ENCODE measurements around the gene PRRG4.
"Not testable (repeated sequence)": the region's sequence is repeated elsewhere in the genome, so short reads cannot be mapped to it uniquely, and the experiment has no call there.

The PRRG4 gene

GRCh38 chr11:32847511-32847910 lies 17.8 kb downstream of the PRRG4 start:
- Histone ChIP-seq H3K9ac (ENCODE audit: low read depth in 1 of 2, low read length in 2 of 2) (no peak overlapping the region), H3K36me3 (ENCODE audit: control insufficient read depth in 2 of 2, insufficient read depth in 2 of 2, low read length in 2 of 2) (peaks cover 0 to 8% of the 10 kb centered on the region in 2 donors), H3K27me3 (ENCODE audit: control insufficient read depth in 2 of 2, insufficient read depth in 2 of 2, low read length in 2 of 2) (no peaks in the 10 kb centered on the region), H3K27ac (ENCODE audit: low read depth in 2 of 2, low read length in 2 of 2) (no peak overlapping the region), H3K4me3 (ENCODE audit: low read length in 2 of 2) (no peak overlapping the region), H3K4me1 (ENCODE audit: control insufficient read depth in 2 of 2, insufficient read depth in 2 of 2, low read length in 2 of 2) (peaks cover 0 to 2% of the 10 kb centered on the region in 2 donors), H3K9me3 (ENCODE audit: control insufficient read depth in 2 of 2, low read length in 2 of 2) (no peaks in the 10 kb centered on the region)

DNA sequence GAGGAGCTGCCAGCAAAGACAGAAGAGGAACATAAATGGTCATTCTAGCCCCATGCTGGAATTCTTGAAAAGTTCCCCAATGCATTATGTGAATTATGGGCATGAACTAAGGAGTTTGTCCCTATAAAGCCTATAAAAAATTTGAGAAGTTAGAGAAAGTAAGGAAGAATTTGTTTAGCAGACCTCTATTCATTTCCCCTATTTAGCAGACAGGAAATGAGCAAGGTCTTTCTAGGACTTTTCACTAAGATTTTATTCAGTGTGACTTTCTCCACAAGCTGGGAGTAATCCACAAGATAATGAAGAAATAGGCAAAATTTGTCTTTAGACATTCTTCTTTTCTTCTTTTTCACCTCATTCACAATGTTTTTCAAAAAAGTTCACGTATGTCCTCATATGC lies 20.0 kb downstream of the PRRG4 start:
- Histone ChIP-seq H3K4me3 (ENCODE audit: low read length in 2 of 2) (no peak overlapping the region), H3K36me3 (ENCODE audit: control insufficient read depth in 2 of 2, insufficient read depth in 2 of 2, low read length in 2 of 2) (peaks cover 0 to 7% of the 10 kb centered on the region in 2 donors), H3K9me3 (ENCODE audit: control insufficient read depth in 2 of 2, low read length in 2 of 2) (no peaks in the 10 kb centered on the region), H3K27me3 (ENCODE audit: control insufficient read depth in 2 of 2, insufficient read depth in 2 of 2, low read length in 2 of 2) (no peaks in the 10 kb centered on the region), H3K9ac (ENCODE audit: low read depth in 1 of 2, low read length in 2 of 2) (no peak overlapping the region), H3K27ac (ENCODE audit: low read depth in 2 of 2, low read length in 2 of 2) (no peak overlapping the region), H3K4me1 (ENCODE audit: control insufficient read depth in 2 of 2, insufficient read depth in 2 of 2, low read length in 2 of 2) (peaks cover 0 to 2% of the 10 kb centered on the region in 2 donors)

- Histone ChIP-seq H3K9me3 (ENCODE audit: control insufficient read depth in 2 of 2, low read length in 2 of 2) (no peaks in the 10 kb centered on the region), H3K4me3 (ENCODE audit: low read length in 2 of 2) (no peak overlapping the region), H3K9ac (ENCODE audit: low read depth in 1 of 2, low read length in 2 of 2) (no peak overlapping the region), H3K27ac (ENCODE audit: low read depth in 2 of 2, low read length in 2 of 2) (no peak overlapping the region), H3K36me3 (ENCODE audit: control insufficient read depth in 2 of 2, insufficient read depth in 2 of 2, low read length in 2 of 2) (peaks cover 0 to 7% of the 10 kb centered on the region in 2 donors), H3K4me1 (ENCODE audit: control insufficient read depth in 2 of 2, insufficient read depth in 2 of 2, low read length in 2 of 2) (peaks cover 0 to 2% of the 10 kb centered on the region in 2 donors), H3K27me3 (ENCODE audit: control insufficient read depth in 2 of 2, insufficient read depth in 2 of 2, low read length in 2 of 2) (no peaks in the 10 kb centered on the region)
These were observed 21.5 kb downstream of the PRRG4 start for GRCh38 chr11:32851251-32851650.

DNA sequence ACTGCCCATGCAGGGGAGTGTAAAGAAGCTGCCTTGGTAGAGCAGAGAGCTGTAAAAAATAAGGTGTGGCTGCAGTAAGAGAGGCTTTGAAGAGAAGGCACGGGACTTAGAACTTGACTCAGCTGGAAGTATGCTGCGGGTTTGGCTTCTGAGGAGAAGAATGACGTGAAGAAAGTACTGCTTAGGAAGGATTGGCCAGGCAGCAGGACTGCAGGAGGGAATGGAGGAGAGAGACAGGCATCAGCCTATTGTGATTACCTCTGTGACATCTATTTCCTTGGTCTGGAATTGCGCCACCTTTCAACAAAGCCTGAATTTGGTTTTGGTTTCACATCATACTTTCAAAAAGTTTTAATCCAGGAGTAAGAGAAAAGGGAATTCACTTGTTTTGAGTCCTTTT lies 22.5 kb downstream of the PRRG4 start:
- Histone ChIP-seq H3K9me3 (ENCODE audit: control insufficient read depth in 2 of 2, low read length in 2 of 2) (no peaks in the 10 kb centered on the region), H3K36me3 (ENCODE audit: control insufficient read depth in 2 of 2, insufficient read depth in 2 of 2, low read length in 2 of 2) (peaks cover 0 to 7% of the 10 kb centered on the region in 2 donors), H3K4me1 (ENCODE audit: control insufficient read depth in 2 of 2, insufficient read depth in 2 of 2, low read length in 2 of 2) (peaks cover 0 to 2% of the 10 kb centered on the region in 2 donors), H3K27me3 (ENCODE audit: control insufficient read depth in 2 of 2, insufficient read depth in 2 of 2, low read length in 2 of 2) (no peaks in the 10 kb centered on the region), H3K9ac (ENCODE audit: low read depth in 1 of 2, low read length in 2 of 2) (peak overlapping the region in 1 of 2 donors; percentile 52), H3K27ac (ENCODE audit: low read depth in 2 of 2, low read length in 2 of 2) (peak overlapping the region in 1 of 2 donors; percentile 43), H3K4me3 (ENCODE audit: low read length in 2 of 2) (peak overlapping the region; percentile 43 to 57)

DNA sequence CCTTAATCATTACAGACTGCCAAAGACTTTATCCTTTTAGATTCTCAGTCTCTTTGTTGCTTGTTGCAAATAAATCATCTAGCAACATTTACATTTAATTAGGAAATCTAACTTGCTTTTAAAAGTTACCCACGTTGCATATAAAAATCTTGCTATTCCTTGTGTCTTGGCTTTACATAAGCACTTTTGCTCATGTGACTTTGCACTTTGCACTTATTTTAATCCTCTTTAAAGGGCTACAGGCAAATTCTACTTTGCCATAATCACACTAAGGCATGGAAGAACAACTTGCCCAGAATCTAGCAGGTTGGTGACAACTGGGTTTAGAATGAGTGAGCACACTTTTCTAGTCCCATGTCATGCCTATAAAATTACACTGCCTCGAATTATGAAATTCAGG lies 25.9 kb downstream of the PRRG4 start:
- peaks cover 0 to 2% of the 10 kb centered on the region in 2 donors for H3K4me1 ChIP-seq (ENCODE audit: control insufficient read depth in 2 of 2, insufficient read depth in 2 of 2, low read length in 2 of 2)
- no peaks in the 10 kb centered on the region for H3K9me3 ChIP-seq (ENCODE audit: control insufficient read depth in 2 of 2, low read length in 2 of 2)
- H3K27me3 ChIP-seq (ENCODE audit: control insufficient read depth in 2 of 2, insufficient read depth in 2 of 2, low read length in 2 of 2) = no peaks in the 10 kb centered on the region
- H3K9ac ChIP-seq (ENCODE audit: low read depth in 1 of 2, low read length in 2 of 2) = no peak overlapping the region
- no peak overlapping the region for H3K4me3 ChIP-seq (ENCODE audit: low read length in 2 of 2)
- H3K27ac ChIP-seq (ENCODE audit: low read depth in 2 of 2, low read length in 2 of 2) = no peak overlapping the region
- peaks cover 0 to 3% of the 10 kb centered on the region in 2 donors for H3K36me3 ChIP-seq (ENCODE audit: control insufficient read depth in 2 of 2, insufficient read depth in 2 of 2, low read length in 2 of 2)

- Histone ChIP-seq H3K27me3 (ENCODE audit: control insufficient read depth in 2 of 2, insufficient read depth in 2 of 2, low read length in 2 of 2) (no peaks in the 10 kb centered on the region), H3K36me3 (ENCODE audit: control insufficient read depth in 2 of 2, insufficient read depth in 2 of 2, low read length in 2 of 2) (peaks cover 0 to 2% of the 10 kb centered on the region in 2 donors), H3K4me1 (ENCODE audit: control insufficient read depth in 2 of 2, insufficient read depth in 2 of 2, low read length in 2 of 2) (no peaks in the 10 kb centered on the region), H3K4me3 (ENCODE audit: low read length in 2 of 2) (no peak overlapping the region), H3K27ac (ENCODE audit: low read depth in 2 of 2, low read length in 2 of 2) (no peak overlapping the region), H3K9me3 (ENCODE audit: control insufficient read depth in 2 of 2, low read length in 2 of 2) (no peaks in the 10 kb centered on the region), H3K9ac (ENCODE audit: low read depth in 1 of 2, low read length in 2 of 2) (no peak overlapping the region)
These were observed 29.0 kb downstream of the PRRG4 start for GRCh38 chr11:32858731-32859130.

DNA sequence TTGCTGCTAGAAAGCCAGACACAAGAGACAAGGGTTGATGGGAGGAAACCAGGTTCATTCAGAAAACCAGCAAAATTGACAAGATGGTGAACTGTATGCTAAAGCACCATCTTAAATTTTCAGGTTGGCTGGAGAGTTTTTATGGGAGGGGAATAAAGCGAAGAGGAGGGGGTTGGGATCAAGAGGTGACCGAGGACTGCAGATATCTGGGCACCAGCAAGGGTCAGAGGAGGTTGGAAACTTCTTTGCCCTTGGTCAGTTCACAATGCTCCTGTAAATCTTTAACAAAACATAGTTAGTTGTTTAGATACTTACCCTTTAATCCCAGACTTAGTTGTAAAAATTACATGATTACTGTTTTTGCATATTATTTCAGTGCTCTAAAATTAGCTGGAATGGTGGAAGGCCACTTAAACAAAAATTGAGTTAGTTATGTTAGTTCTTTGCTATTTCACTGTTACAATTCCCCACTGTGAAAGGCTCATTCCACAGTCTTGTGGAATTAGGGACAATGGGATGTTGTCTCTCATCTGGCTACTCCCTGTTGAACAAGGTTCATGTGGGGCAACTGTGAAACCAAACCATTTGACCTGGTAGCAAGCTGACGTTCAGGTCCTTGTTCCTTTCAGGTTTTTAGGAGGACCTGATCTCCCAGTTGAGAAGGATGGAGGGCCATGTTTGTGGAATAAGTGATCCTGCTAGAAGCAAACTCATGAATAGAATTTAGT lies 32.3 kb downstream of the PRRG4 start:
- no peak overlapping the region for H3K27ac ChIP-seq (ENCODE audit: low read depth in 2 of 2, low read length in 2 of 2)
- H3K9me3 ChIP-seq (ENCODE audit: control insufficient read depth in 2 of 2, low read length in 2 of 2) = no peaks in the 10 kb centered on the region
- no peak overlapping the region for H3K4me3 ChIP-seq (ENCODE audit: low read length in 2 of 2)
- no peak overlapping the region for H3K9ac ChIP-seq (ENCODE audit: low read depth in 1 of 2, low read length in 2 of 2)
- no peaks in the 10 kb centered on the region for H3K27me3 ChIP-seq (ENCODE audit: control insufficient read depth in 2 of 2, insufficient read depth in 2 of 2, low read length in 2 of 2)
- H3K4me1 ChIP-seq (ENCODE audit: control insufficient read depth in 2 of 2, insufficient read depth in 2 of 2, low read length in 2 of 2) = no peaks in the 10 kb centered on the region
- no peaks in the 10 kb centered on the region for H3K36me3 ChIP-seq (ENCODE audit: control insufficient read depth in 2 of 2, insufficient read depth in 2 of 2, low read length in 2 of 2)

DNA sequence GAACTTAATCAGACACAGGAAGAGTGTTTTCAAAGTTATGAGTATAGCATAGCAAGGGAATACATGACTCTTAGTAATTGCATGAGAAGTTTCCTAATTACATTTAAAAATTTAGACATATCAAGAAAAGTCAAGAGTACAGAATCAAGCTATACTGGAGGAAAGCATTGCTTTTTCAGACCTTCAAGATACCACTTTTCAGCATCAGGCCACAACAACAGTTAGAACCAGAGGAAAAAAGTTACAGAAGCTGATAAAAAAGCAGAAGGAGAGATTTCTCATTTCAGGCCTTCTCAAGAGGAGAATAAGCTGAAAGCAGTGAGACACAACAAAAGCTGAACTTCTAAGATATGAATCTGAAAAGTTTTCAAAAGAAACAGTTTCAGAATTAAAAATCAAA lies 34.8 kb downstream of the PRRG4 start:
- Histone ChIP-seq H3K4me3 (ENCODE audit: low read length in 2 of 2) (no peak overlapping the region), H3K27me3 (ENCODE audit: control insufficient read depth in 2 of 2, insufficient read depth in 2 of 2, low read length in 2 of 2) (no peaks in the 10 kb centered on the region), H3K36me3 (ENCODE audit: control insufficient read depth in 2 of 2, insufficient read depth in 2 of 2, low read length in 2 of 2) (no peaks in the 10 kb centered on the region), H3K4me1 (ENCODE audit: control insufficient read depth in 2 of 2, insufficient read depth in 2 of 2, low read length in 2 of 2) (no peaks in the 10 kb centered on the region), H3K9ac (ENCODE audit: low read depth in 1 of 2, low read length in 2 of 2) (no peak overlapping the region), H3K9me3 (ENCODE audit: control insufficient read depth in 2 of 2, low read length in 2 of 2) (no peaks in the 10 kb centered on the region), H3K27ac (ENCODE audit: low read depth in 2 of 2, low read length in 2 of 2) (no peak overlapping the region)

DNA sequence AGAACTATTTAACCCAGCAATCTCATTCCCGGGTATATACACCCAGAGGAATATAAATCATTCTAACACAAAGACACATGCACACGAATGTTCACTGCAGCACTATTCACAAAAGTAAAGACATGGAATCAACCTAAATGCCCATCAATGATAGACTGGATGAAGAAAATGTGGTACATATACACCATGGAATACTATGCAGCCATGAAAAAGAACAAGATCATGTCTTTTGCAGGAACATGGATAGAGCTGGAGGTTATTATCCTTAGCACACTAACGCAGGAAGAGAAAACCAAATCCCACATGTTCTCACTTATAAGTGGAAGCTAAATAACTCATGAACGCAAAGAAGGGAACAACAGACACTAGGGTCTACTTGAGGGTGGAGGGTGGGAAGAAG lies 39.0 kb downstream of the PRRG4 start:
- H3K27ac ChIP-seq (ENCODE audit: low read depth in 2 of 2, low read length in 2 of 2); H3K4me1 ChIP-seq (ENCODE audit: control insufficient read depth in 2 of 2, insufficient read depth in 2 of 2, low read length in 2 of 2); H3K36me3 ChIP-seq (ENCODE audit: control insufficient read depth in 2 of 2, insufficient read depth in 2 of 2, low read length in 2 of 2); H3K9me3 ChIP-seq (ENCODE audit: control insufficient read depth in 2 of 2, low read length in 2 of 2); H3K27me3 ChIP-seq (ENCODE audit: control insufficient read depth in 2 of 2, insufficient read depth in 2 of 2, low read length in 2 of 2); H3K4me3 ChIP-seq (ENCODE audit: low read length in 2 of 2); H3K9ac ChIP-seq (ENCODE audit: low read depth in 1 of 2, low read length in 2 of 2): not testable (repeated sequence)

- Histone ChIP-seq H3K9me3 (ENCODE audit: control insufficient read depth in 2 of 2, low read length in 2 of 2) (no peaks in the 10 kb centered on the region), H3K36me3 (ENCODE audit: control insufficient read depth in 2 of 2, insufficient read depth in 2 of 2, low read length in 2 of 2) (no peaks in the 10 kb centered on the region), H3K9ac (ENCODE audit: low read depth in 1 of 2, low read length in 2 of 2) (no peak overlapping the region), H3K27ac (ENCODE audit: low read depth in 2 of 2, low read length in 2 of 2) (no peak overlapping the region), H3K4me1 (ENCODE audit: control insufficient read depth in 2 of 2, insufficient read depth in 2 of 2, low read length in 2 of 2) (no peaks in the 10 kb centered on the region), H3K27me3 (ENCODE audit: control insufficient read depth in 2 of 2, insufficient read depth in 2 of 2, low read length in 2 of 2) (no peaks in the 10 kb centered on the region), H3K4me3 (ENCODE audit: low read length in 2 of 2) (no peak overlapping the region)
These were observed 40.9 kb downstream of the PRRG4 start for GRCh38 chr11:32870676-32871075.
